ENCODE data around the gene ERLIN1. TPM values are rescaled to one million over a fixed set of nuclear protein-coding genes. Genes with fewer than 3 reads are reported as not detected.

Gene ERLIN1
- total RNA-seq, 1 experiment from 2014 or later = 33.0 TPM

- Mint-ChIP-seq H3K9me3 (no peaks in the 10 kb centered on the region), H3K36me3 (ENCODE audit: insufficient read depth in 1 of 3, low read depth in 3 of 3) (peaks cover 9 to 73% (median 55%) of the 10 kb centered on the region in 3 experiments; a peak in 6 of 7 replicates), H3K27me3 (ENCODE audit: low read depth) (no peaks in the 10 kb centered on the region), H3K4me1 (no peaks in the 10 kb centered on the region), H3K4me3 (no peak overlapping the region), H3K27ac (no peak overlapping the region)
- no peak overlapping the region for H4K8ac ChIP-seq (replicated peaks; ENCODE audit: insufficient read length, low read depth, low read length)
- no peaks in the 10 kb centered on the region for H3K9me3 ChIP-seq (ENCODE audit: control insufficient read depth, low read depth, low read length)
- H3K9ac ChIP-seq (ENCODE audit: extremely low read depth, insufficient read length, low read length) = no peak overlapping the region
- no peaks in the 10 kb centered on the region for H3K27me3 ChIP-seq (ENCODE audit: insufficient read depth, low read length)
- H3K79me2 ChIP-seq (ENCODE audit: insufficient read depth, low read length) = no peaks in the 10 kb centered on the region
- no CpG with 5 or more reads among the region's 2 CpGs for WGBS (ENCODE audit: extremely low coverage, insufficient read length, low lambda C conversion rate)
- H2BK120ac ChIP-seq (ENCODE audit: low read depth, low read length, poor library complexity, severe bottlenecking) = no peak overlapping the region
- H3T11ph ChIP-seq (ENCODE audit: low read length) = no peak overlapping the region
- no peaks in the 10 kb centered on the region for H3K23me2 ChIP-seq (ENCODE audit: insufficient read length, low read depth, low read length, poor library complexity, severe bottlenecking)
- no peak overlapping the region for H4K91ac ChIP-seq (ENCODE audit: insufficient read length, low read depth, low read length)
- H3K27ac ChIP-seq (ENCODE audit: insufficient read length, low read depth, low read length) = no peak overlapping the region
- no peak overlapping the region for H2BK20ac ChIP-seq (ENCODE audit: low read depth, low read length, poor library complexity, severe bottlenecking)
- DNase-seq = no peak
- no peak overlapping the region for H2BK12ac ChIP-seq (ENCODE audit: insufficient read length, low read depth, low read length)
- H3K4ac ChIP-seq (ENCODE audit: low read depth, low read length) = no peak overlapping the region
- no peak overlapping the region for H2AFZ ChIP-seq (ENCODE audit: low read length)
- no peak overlapping the region for H4K5ac ChIP-seq (ENCODE audit: insufficient read length, low read depth, low read length)
- no peak overlapping the region for H3K56ac ChIP-seq (ENCODE audit: insufficient read length, low read depth, low read length)
- TF ChIP-seq, protein P1, sequence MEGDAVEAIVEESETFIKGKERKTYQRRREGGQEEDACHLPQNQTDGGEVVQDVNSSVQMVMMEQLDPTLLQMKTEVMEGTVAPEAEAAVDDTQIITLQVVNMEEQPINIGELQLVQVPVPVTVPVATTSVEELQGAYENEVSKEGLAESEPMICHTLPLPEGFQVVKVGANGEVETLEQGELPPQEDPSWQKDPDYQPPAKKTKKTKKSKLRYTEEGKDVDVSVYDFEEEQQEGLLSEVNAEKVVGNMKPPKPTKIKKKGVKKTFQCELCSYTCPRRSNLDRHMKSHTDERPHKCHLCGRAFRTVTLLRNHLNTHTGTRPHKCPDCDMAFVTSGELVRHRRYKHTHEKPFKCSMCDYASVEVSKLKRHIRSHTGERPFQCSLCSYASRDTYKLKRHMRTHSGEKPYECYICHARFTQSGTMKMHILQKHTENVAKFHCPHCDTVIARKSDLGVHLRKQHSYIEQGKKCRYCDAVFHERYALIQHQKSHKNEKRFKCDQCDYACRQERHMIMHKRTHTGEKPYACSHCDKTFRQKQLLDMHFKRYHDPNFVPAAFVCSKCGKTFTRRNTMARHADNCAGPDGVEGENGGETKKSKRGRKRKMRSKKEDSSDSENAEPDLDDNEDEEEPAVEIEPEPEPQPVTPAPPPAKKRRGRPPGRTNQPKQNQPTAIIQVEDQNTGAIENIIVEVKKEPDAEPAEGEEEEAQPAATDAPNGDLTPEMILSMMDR (conservative IDR thresholded peaks at IDR 0.05) = no peak
- no peak overlapping the region for H3K4me2 ChIP-seq (ENCODE audit: insufficient read depth, insufficient read length, low read length)
- no peak overlapping the region for H3K23ac ChIP-seq (ENCODE audit: insufficient read length, low read depth, low read length)
- no peaks in the 10 kb centered on the region for H4K20me1 ChIP-seq (ENCODE audit: control insufficient read depth, insufficient read depth, insufficient read length)
- no peak overlapping the region for H3K14ac ChIP-seq (ENCODE audit: insufficient read depth, low read length)
- H3K4me1 ChIP-seq (ENCODE audit: insufficient read depth, low read length) = no peaks in the 10 kb centered on the region
- H2BK5ac ChIP-seq (ENCODE audit: insufficient read length, low read length) = no peak overlapping the region
- H3K79me1 ChIP-seq (ENCODE audit: insufficient read depth, low read depth, low read length, poor library complexity, severe bottlenecking) = no peaks in the 10 kb centered on the region
- H2BK15ac ChIP-seq (ENCODE audit: low read depth, low read length) = no peak overlapping the region
- no peak overlapping the region for H3K18ac ChIP-seq (ENCODE audit: insufficient read length, low read depth, low read length)
- no peak overlapping the region for H2AK5ac ChIP-seq (ENCODE audit: insufficient read length, low read length)
Measured at GRCh38 chr10:100216006-100216405, 30.2 kb upstream of the ERLIN1 start.
